TTC549 (cell line): ENCODE measurements around the gene AKAP8L.
A peak's percentile ranks its signal among the peaks of the same experiment; 100 is the strongest.

Experiments
- FAIRE-seq: peaks from 2 replicates; lab custom pipeline; 2012; peaks lifted over from hg19 to GRCh38; lab: Jason Lieb, UNC

AKAP8L gene

GRCh38 chr19:15418579-15419412, at the start of gene AKAP8L:
Gene AKAP8L (minus strand): TSS chr19:15418988. CDS start chr19:15418923, 65 bp downstream.
- peak; percentile 94 for FAIRE-seq

- no peak for FAIRE-seq
Measured at GRCh38 chr19:15467734-15468214, 49.0 kb upstream of the AKAP8L start.

- FAIRE-seq = no peak
Measured at GRCh38 chr19:15466851-15467733, 48.3 kb upstream of the AKAP8L start.

- no peak for FAIRE-seq
Measured at GRCh38 chr19:15464394-15465385, 45.9 kb upstream of the AKAP8L start, which contains the start of gene RASAL3. Gene RASAL3 (minus strand): TSS chr19:15464544. CDS start chr19:15464358, 186 bp downstream.

- FAIRE-seq = no peak
Measured at GRCh38 chr19:15463861-15464371, 45.1 kb upstream of the AKAP8L start.

GRCh38 chr19:15461694-15462093, 42.9 kb upstream of the AKAP8L start:
- FAIRE-seq = no peak

GRCh38 chr19:15457701-15458484, 39.1 kb upstream of the AKAP8L start:
- FAIRE-seq = no peak

- no peak for FAIRE-seq
Measured at GRCh38 chr19:15456871-15457700, 38.3 kb upstream of the AKAP8L start.

- FAIRE-seq = no peak
Measured at GRCh38 chr19:15456441-15456840, 37.7 kb upstream of the AKAP8L start.

GRCh38 chr19:15455996-15456395, 37.2 kb upstream of the AKAP8L start:
- FAIRE-seq = no peak

GRCh38 chr19:15453906-15454860, 35.4 kb upstream of the AKAP8L start:
- FAIRE-seq = no peak

GRCh38 chr19:15453091-15453578, 34.3 kb upstream of the AKAP8L start:
- FAIRE-seq = no peak

- FAIRE-seq = no peak
Measured at GRCh38 chr19:15452111-15453047, 33.6 kb upstream of the AKAP8L start.

GRCh38 chr19:15450528-15450890, 31.7 kb upstream of the AKAP8L start:
- FAIRE-seq = no peak

GRCh38 chr19:15449620-15450527, 31.1 kb upstream of the AKAP8L start, which contains the start of gene WIZ:
Gene WIZ (minus strand): TSS chr19:15449956. CDS start chr19:15448307, 1,649 bp downstream.
- FAIRE-seq = no peak
